ENCODE data around the gene EED.

Gene EED, protein sequence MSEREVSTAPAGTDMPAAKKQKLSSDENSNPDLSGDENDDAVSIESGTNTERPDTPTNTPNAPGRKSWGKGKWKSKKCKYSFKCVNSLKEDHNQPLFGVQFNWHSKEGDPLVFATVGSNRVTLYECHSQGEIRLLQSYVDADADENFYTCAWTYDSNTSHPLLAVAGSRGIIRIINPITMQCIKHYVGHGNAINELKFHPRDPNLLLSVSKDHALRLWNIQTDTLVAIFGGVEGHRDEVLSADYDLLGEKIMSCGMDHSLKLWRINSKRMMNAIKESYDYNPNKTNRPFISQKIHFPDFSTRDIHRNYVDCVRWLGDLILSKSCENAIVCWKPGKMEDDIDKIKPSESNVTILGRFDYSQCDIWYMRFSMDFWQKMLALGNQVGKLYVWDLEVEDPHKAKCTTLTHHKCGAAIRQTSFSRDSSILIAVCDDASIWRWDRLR

DNA sequence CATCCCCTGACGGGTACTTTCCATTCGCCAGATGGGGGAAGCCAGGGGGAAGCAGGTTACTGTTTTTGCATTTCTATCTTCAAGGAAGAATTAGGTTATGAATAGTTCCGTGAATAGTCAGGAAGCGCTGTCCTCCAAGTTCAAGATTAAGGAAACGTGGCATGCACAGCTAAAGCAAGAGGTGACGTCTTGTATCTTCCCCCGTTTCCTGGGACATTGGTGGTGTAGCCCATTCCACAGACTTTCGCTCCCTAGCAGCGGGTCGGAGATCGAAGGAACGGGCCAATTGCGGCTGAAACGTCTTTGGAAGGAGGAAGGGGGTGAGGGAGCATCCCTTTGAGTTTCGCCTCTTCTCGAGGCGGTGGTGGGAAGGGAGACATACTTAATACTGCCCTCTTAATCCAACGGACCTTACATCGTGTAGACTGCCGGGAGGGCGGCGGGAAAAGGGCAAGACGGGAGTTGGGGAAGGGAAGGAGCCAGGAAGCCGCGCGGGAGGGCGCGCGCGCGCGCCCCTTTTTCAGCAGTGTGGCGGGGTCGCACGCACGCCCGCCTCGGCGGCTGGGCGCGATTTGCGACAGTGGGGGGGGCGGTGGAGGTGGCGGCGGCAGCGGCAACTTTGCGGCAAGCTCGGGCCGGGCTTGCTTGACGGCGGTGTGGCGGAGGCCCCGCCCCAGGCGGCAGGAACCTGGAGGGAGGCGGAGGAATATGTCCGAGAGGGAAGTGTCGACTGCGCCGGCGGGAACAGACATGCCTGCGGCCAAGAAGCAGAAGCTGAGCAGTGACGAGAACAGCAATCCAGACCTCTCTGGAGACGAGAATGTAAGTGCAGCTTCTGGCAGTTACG is at the start of gene EED:
EED (plus strand) TSS at position 232 of the 847 bp plus-strand sequence; CDS start at position 709, 477 bp downstream.
- peak; percentile 65 for DNase-seq

DNA sequence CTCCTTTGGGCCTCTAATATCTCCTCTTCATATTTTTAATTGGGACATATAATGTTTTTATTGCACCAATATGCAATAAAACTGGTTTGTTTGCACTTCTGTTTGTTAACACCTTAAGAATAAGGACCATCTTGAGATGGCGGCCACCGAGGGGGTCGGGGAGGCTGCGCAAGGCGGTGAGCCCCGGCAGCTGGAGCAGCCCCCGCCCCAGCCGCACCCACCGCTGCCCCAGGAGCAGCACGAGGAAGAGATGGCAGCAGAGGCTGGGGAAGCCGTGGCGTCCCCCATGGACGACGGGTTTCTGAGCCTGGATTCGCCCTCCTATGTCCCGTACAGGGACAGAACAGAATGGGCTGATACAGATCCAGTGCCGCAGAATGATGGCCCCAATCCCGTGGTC is 49.6 kb upstream of the EED start:
- no peak for DNase-seq

DNA sequence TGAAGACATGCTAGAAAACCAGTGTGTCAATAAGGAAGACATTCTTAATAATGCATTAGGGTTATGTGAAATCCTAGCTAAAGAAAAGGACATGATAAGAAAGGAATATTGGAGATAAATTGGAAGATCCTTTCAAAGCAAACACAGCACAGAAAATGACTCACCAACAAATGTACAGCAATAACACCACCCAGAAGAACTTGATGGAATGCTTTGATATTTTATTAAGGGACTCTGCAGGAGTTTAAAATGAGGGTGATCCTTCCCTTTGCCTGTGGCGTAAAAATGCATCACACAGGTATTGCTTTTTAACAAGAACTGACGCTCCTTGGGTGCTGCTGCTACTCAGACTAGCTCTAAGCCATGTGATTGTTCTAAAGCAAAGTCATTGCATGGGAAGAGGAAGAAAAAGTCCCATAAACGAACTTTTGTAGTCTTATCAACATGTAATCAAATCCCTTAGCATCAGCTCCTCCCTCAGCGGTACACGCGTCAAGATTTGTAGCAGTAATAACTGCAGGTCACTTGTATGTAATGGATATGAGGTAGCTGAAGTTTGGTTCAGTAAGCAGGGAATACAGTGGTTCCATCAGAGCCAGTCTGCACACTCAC is 48.4 kb upstream of the EED start:
- DNase-seq: no peak

DNA sequence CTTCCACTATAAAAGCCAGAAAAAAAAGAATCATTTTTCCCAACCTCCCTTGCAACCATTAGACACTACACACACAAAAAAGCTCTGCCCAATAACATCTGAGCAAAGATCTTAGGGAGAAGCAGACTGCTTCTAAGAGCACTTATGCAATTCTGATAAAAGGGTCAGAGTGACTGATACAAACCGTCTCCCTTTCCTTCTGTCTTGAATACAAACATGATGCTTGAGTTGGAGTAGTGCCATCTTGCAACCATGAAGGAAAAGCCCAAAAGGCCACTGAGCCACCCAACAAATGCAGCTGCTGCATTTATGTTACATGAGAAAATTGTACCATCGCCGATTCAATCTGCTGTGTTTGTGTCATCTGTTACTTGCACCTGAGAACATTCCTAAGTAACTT is 47.6 kb upstream of the EED start:
- DNase-seq: no peak

DNA sequence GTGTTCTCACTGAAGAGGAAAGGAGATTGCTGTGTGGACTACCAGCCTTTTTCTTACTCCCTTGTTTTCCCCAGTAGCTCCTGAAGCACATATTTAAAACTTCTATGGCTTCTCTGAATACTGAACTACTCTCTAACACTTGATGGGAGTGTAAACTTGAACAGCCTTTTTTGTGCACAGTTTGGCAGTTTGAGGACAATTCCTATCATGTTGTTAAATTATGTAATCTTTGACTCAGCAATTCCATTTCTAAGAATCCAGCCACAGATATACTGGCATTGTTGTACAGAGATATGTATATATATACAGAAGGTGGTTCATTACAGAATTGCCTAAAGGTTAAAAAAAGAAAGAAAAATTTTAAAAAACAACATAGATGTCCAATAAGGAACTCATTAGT is 47.1 kb upstream of the EED start:
- no peak for DNase-seq

DNA sequence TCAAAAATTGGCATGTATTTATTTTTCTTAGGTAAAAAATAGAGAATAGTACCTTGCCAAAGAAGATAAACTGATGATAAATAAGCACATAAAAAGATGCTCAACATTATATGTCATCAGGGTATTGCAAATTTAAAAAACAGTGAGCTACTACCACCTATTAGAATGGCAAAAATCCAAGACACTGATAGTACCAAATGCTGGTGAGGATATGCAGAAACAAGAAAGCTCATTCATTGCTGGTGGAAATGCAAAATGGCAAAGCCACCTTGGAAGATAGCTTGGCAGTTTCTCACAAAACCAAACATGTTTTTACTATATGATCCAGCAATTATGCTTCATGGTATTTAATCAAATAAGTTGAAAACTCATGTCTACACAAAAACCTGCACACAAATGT is 46.4 kb upstream of the EED start:
- no peak for DNase-seq

DNA sequence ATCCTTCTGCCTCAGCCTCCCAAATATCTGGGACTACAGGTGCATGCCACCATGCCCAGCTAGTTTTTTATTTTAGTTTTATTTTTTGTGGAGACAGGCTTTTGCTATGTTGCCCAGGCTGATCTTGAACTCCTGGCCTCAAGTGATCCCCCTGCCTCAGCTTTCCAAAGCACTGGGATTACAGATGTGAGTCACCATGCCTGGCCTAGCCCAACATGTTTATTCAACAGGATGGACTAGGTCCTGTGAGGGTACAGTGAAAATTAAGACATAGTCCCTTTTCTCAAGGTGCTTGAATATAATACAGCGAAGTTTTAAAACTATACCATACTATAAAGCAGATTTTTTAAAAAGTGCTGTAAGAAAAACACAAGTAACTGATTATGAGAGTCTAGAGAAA is 45.2 kb upstream of the EED start:
- no peak for DNase-seq

DNA sequence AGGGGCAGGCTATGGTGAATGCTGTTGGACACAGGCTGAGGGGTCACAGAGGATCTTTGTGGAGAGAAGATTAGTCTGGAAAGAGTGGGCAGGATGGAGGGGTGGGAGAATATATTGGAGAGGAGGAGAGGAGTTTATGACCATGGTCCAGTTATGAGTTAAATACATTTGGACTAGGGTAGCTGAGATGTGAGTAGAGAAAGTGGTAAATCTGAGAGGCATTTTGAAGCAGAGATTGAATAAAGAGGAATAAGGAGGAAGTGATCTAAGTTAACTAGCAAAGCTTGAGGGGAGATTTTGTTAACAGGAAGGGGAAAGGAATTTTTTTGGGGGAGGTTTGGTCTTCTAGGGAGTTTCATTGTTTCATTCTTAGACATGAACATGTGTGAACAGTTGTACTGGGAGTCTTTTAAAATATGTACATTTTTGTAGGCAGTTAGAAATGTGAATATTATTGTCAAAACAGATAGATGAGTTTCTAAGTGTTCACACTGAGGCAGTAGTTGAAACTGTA is 43.1 kb upstream of the EED start:
- no peak for DNase-seq

DNA sequence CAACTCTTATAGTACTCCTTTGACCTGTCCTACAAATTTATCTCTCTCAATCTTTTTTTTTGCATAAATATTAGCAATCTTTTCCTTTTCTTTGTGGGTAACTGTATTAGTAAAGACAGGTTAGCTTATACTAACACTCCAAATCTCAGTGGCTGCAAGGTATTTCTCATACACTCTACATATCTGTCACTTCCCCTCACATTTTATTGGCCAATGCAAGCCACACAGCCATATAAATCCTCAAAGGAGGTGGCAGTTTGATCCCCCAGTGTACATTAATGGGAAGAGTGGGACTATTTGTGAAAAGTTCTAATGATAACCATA is 42.6 kb upstream of the EED start:
- DNase-seq: no peak

DNA sequence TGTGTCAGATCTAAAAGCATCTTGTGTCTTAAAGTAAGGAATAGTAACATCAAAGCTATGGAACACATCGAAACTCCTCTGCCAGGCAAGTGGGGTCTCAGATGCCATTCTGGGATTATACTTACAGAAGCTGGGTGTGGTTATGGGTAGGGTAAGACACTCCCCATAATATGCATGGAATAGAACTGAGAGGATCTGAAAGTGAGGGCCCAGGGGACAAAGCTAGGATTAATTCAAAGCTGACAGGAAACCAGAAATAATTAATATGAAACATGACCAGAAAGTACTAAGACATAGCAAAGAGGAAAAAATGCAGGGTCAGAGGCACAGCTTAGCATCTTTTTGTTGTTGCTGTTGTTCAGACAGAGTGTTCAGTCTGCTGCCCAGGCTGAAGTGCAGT is 40.2 kb upstream of the EED start:
- no peak for DNase-seq

DNA sequence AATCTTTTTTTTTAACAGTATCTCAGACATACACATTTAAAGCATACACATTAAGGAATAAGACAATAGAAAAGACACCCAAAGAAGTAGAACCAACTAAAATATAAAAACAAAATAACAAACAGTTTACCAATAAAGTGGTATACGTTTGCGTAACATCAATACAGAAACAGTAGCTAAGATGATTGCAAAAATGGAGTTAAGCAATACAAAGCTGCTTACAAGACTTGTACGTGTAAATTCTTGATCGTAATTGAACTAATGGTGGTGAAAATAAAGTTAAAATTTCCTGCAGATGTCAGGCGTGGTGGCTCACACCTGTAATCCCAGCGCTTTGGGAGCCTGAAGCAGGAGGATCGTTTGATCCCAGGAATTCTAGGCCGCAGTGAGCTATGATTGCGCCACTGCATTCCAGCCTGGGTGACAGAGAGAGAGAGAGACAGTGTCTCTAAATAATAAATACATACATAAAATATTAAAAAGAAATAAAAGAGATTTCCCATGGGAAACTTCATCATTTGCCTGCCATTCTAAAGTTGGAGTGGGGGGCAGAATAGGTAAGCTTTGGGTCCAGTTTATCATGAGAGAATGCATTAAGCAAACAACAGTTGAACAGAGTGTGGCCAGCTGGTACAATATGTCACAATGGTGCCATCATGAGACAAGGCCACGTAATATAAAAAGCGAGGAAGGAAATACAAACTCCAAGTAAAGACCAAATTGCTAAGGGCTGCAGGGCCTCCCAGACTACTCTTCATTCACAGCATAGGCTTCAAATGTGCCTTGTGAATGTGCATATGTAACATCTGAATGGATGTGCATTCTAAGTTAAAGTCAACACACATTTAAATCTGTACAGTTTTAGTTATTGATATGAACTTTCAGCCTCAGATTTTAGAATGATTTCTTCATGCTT is 38.9 kb upstream of the EED start:
- no peak for DNase-seq

DNA sequence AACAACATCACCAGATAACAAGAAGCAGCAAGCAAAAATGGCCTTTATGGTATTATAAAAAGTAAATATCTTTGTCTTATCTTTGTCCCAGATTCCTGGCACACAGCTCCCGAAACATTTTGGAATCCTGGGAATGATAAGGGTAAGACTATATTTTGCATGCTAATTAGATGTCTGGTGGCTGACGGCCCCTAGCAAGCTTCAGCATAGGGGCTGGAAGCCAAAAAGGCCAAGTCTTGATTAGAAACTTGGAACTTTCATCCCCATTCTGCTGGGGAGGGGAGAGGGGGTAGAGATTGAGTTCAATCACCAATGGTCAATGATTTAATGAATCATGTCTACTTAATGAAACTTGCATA is 38.2 kb upstream of the EED start:
- no peak for DNase-seq

DNA sequence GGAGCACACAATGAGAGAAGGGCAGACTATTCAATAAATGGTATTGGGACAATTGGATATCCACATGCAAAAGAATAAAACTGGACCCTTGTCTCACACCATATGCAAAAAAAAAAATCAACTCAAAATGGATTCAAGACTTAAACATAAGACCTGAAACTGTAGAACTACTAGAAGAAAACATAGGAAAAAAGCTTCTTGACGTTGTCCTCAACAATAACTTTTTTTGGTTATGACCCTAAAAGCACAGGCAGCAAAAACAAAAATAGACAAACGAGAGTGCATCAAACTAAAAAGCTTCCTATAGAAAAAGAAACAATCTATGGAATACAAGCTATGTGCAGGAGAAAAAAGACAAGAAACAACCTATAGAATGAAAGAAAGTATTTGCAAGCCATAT is 37.1 kb upstream of the EED start:
- DNase-seq: no peak

DNA sequence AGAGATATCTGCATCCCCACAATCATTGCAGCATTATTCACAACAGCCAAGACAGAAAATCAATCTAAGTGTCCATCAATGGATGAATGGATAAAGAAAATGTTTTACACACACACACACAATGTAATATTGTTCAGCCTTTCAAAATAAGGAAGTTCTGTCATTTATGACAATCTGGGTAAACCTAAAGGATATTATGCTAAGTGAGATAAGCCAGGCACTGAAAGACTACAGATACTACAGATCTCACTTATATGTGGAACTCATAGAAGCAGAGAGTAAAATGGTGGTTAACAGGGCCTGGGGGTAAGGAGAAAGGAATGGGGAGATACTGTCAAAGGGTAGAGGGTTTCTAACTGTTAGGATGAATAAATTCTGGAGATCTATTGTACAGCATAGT is 36.0 kb upstream of the EED start:
- no peak for DNase-seq

DNA sequence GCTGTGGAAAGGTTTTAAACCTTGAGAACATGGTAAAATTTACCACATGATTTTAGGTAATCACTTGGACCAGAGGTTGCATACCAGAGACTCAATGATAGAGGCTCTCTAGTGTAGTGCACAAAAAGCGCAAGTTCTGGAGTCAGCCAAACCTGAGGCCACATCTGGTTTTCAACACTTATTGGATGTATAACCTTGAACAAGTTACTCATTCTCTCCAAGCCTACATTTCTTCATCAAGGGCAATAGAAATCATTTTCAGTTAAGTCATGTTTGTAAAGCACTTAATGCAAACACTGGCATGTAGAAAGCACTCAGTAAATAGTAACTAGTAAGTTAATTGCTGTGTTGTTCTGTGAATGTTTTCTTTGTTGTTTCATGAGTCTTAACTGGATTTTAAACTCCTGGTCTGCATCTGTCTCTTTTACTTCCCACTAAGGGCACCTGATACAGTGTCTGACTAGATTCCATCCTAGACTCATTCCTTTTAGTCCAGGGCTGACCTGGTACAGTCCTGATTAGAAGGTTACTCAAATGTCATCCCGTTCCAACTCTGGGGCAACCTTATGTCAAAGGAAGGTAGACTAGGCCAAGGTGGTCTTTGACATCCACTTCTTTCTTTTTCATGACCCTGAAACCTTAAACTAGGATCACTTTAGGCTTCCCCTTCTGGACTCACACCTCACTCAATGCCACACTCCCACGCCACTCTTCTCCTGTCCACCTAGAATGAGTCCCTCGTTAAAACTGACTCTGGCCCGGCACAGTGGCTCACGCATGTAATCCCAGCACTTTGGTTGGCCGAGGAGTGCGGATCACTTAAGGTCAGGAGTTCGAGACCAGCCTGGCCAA is 34.5 kb upstream of the EED start:
- no peak for DNase-seq

DNA sequence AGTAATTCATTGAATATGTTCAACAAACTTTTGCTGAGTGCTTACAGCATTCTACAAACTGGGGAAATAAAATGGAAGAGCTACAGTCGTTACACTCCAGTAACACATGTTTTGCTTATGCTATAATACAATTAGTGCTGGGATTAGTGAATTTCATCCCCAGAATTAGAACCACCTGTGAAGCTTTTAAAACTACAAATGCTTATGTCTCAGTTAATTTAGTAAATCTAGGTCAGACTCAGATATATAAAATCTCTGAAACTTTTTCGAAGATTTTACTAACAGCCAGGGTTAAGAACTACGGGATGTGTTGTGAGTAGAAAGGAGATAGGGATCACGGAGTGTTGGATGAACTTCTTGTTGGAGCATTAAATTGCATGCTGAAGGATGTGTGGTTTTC is 33.7 kb upstream of the EED start:
- no peak for DNase-seq

DNA sequence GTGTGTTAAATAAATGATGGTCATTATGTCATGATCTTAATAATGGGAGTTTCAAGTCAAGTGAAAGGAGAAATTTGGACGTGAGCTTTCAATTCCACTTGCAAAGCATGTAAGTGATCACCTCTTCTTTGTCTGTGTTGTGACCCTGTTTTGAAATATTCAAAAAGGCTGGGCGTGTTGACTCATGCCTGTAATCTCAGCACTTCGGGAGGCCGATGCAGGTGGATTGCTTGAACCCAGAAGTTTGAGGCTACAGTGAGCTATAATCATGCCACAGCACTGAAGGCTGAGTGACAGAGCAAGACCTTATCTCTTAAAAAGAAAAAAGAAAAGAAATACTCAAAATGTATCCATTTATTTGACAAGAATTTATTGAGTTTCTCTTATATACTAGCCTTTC is 32.9 kb upstream of the EED start:
- DNase-seq: no peak

DNA sequence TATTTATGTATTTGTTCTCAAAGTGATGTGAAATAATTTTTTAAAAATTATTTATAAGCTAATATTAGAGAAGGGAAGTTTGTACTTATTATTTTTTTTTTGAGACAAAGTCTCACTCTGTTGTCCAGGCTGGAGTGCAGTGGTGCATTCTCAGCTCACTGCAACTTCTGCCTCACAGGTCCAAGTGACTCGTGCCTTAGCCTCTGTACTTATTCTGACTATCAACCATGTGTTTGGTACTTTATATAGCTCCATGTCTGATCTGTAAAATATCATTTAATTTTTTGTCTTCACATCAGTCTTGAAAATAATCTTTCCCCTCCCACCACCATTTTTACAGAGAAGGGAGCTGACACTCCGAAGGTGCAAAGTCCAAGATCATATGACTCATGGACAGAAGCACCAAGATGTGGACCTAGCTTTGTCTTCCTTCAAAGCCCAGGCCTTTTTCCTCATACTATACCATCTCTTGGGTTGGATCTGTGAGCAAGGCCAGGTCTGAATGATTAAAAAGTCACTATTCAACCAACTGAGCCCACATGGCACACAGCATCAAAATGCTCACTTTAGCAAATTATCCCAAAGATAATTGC is 32.4 kb upstream of the EED start:
- DNase-seq: no peak

DNA sequence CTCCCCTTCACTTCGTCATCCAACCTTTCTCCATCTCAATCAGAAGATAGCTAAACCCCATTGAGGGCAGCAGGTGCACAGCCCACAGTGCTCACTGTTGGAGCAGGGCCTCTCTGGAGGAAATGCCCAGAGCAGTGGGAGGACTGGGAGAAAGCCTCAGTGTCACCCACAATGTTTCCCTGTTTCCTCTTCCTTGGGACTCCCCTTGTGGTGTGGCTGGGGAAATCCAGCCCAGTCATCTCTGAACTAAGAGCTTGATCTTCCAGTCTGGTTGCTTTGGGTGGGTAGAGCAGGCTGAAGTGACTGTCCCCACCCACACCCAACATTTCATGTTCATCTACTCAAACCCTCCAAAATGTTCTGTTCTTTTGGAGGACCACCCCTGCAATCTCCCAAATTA is 29.8 kb upstream of the EED start:
- no peak for DNase-seq

DNA sequence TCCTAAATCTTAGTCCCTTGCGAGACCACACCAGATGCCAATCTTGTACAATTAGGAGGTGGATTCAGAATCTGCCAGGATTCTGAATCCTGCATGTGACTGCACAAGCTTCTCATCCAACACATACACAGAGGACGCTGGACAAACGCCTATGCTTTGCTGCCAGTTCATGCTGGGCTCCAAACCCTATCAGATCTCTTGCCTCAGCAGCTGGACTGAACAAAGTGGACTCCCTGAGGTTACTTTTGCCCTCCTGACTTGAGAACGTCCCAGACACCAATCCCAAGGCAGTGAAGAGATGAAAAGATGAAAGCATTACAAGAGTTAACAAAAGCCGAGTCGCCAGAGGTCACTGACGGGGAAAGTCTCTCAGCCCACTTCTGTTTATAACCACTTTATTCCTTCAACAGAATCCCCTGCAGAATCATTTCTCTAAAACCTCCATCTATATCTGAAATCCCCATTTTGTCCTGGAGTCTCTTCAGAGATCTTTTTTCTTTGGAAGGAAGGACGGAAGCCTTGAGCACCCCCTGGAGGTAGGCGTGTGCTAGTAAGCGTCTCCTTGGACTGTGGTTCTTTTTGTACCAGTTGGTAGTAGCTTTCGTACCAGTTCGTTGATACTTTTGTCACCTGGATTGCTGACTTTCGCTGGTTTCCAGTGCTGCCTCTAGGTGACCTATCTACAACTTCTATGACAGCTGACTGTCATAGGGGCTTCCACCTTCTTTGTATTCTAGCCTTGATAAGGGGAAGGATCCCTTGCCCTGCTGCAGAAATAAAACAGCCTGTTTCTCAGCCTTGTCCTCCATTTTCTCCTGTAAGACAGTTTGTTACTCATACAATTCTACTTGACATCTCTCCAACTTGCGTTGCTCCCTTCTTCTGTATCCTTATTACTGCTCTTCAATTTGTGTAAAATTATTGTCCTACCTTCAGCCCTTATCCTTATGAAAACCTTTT is 26.1 kb upstream of the EED start:
- DNase-seq: no peak

All from GOT3 (cell line).